NCI-H2196 (cell line): ENCODE results near the gene TARDBP.
"Not testable (repeated sequence)": the region's sequence is repeated elsewhere in the genome, so short reads cannot be mapped to it uniquely, and the experiment has no call there.

ENCODE experiments used
- DNase-seq: peaks from one replicate; lab custom pipeline; 2025; ENCODE audit not compliant: unreplicated experiment; lab: John Stamatoyannopoulos, UW

TARDBP gene

GRCh38 chr1:10992004-10992403, 20.4 kb upstream of the TARDBP start:
- DNase-seq = not testable (repeated sequence)

DNA sequence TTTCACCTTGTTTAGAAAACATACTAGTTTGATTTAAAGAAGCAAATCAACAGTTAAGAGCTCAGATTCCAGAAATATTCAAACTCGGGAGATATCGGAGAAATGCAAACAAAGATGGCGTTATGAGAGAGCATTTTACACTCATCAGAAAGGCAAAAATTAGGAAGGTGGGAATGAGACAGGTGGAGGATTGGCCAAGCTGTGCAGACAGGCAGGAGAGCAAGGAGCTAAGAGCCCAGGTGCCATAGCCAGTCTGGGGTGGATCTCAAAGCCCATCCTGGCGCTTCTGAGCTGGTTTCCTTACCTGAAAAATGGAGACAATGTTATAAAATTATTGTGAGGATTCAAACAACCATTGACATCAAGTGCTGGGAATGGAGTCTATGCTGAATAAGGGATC, 19.6 kb upstream of the TARDBP start:
- no peak for DNase-seq

DNA sequence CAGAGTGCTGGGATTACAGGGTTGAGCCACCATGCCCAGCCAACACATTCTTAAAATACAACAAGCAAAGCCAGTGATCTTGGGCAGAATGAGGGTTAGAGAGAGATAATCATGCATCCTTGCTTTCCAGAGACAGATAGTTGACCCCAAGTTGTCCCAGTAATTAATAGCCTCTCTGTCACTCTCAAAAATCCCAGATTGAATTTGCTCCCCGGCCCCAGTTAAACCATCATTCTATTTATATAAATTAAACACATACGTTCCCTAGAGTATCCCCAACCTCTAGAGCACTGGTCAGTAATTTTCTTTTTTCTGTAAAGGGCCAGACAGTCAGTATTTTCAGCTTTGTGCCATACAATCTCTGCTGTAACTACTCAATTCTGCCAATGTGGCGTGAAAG, 16.4 kb upstream of the TARDBP start:
- DNase-seq = no peak

- DNase-seq = no peak
Measured at GRCh38 chr1:11000526-11000925, 11.9 kb upstream of the TARDBP start.

DNA sequence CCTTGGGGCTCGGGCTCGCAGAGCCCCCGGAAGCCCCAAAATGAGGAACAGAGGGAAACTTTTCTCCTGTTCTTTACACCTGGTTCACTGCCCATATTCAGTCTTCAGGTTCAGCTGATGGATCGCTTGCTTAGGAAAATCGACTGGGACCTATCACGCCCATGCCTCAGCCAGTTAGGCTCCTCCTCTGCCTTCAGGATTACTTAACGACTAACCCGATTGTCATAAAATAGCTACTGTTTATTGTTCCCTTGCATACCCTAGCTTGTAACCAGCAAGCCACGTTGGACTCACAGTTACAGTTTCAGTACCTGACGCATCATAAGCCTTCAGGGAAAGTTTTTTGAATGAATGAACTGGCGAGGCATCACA, 692 bp downstream of the TARDBP start:
- DNase-seq = no peak

DNA sequence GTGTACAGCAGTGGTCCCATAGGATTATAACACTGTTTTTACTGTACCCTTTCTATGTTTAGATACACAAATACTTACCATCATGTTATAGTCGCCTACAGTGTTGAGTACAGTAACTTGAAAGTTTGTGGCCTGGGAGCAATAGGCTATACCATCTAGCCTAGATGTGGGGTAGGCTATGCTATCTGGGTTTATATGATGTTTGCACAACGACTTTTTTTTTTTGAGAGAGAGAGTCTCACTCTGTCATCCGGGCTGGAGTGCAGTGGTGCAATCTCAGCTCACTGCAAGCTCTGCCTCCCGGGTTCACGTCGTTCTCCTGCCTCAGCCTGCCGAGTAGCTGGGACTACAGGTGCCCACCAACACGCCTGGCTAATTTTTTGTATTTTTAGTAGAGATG, 6.9 kb downstream of the TARDBP start:
- not testable (repeated sequence) for DNase-seq

- DNase-seq = no peak
Measured at GRCh38 chr1:11019971-11020370, 7.5 kb downstream of the TARDBP start.

DNA sequence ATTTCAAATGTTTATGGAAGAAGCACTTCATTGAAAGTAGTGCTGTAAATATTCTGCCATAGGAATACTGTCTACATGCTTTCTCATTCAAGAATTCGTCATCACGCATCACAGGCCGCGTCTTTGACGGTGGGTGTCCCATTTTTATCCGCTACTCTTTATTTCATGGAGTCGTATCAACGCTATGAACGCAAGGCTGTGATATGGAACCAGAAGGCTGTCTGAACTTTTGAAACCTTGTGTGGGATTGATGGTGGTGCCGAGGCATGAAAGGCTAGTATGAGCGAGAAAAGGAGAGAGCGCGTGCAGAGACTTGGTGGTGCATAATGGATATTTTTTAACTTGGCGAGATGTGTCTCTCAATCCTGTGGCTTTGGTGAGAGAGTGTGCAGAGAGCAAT, 10.7 kb downstream of the TARDBP start:
- no peak for DNase-seq

- no peak for DNase-seq
Measured at GRCh38 chr1:11024154-11024873, 11.9 kb downstream of the TARDBP start.

DNA sequence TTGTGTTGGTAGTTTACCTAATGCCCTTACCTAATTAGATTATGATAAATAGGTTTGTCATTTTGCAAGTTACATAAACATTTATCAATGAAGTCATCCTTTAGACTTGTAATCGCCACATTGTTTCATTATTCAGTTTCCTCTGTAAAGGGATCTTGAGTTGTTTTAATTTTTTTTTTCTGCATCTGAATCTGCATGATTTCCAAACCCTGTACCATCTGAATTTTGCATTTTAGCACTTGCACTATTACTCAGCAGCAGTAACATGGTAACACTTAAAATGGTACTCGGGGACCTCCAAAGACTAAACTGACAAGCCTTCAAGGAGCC, 12.4 kb downstream of the TARDBP start:
- no peak for DNase-seq

DNA sequence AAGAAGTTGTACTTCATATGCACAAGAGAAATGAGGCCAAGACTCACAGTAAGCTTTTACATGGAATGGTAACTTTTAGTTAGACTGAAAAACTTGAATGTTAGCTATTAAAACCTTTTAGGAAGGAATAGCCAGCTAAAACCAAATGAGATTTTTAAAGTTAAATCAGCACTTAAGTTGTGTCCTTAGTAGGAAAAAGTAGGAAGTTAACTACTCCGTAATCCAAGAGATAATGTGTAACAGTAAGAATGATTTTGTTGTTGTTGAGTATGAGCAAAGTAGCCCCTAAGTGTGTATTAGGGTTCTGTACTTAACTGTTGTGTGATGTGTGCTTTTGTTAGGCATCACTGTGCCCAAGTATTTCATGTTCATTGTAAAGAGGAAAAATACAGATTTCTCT, 13.2 kb downstream of the TARDBP start:
- no peak for DNase-seq

GRCh38 chr1:11026052-11026451, 13.6 kb downstream of the TARDBP start:
- no peak for DNase-seq

- no peak for DNase-seq
Measured at GRCh38 chr1:11026903-11027302, 14.4 kb downstream of the TARDBP start.

- DNase-seq = no peak
Measured at GRCh38 chr1:11027316-11027715, 14.9 kb downstream of the TARDBP start.

- DNase-seq = no peak
Measured at GRCh38 chr1:11028018-11028417, 15.6 kb downstream of the TARDBP start.

- no peak for DNase-seq
Measured at GRCh38 chr1:11030865-11031264, 18.4 kb downstream of the TARDBP start.

DNA sequence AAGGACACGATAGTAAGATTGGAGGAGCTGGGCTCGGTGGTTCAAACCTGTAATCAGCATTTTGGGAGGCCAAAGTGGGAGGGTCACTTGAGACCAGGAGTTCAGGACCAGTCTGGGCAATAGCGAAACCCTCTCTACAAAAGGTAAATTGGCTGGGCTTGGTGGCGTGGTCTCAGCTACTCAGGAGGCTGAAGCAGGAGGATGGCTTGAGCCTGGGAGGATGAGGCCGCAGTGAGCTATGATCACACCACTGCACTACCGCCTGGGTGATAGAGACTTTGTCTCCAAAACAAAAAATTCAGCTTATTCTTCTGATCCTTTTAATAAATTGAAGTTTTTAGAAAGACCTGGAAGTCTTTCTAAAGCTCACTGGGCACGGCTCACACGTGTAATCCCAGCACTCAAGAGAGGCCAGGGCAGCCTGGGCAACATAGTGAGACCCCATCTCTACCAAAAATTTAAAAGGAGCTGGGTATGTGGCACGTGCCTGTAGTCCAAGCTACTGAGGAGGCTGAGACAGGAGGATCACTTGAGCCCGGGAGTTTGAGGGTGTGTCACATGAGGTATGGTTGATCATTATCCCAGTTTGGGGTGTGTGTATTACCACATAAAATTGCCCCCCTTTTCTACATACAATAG, 19.3 kb downstream of the TARDBP start:
- DNase-seq = no peak

DNA sequence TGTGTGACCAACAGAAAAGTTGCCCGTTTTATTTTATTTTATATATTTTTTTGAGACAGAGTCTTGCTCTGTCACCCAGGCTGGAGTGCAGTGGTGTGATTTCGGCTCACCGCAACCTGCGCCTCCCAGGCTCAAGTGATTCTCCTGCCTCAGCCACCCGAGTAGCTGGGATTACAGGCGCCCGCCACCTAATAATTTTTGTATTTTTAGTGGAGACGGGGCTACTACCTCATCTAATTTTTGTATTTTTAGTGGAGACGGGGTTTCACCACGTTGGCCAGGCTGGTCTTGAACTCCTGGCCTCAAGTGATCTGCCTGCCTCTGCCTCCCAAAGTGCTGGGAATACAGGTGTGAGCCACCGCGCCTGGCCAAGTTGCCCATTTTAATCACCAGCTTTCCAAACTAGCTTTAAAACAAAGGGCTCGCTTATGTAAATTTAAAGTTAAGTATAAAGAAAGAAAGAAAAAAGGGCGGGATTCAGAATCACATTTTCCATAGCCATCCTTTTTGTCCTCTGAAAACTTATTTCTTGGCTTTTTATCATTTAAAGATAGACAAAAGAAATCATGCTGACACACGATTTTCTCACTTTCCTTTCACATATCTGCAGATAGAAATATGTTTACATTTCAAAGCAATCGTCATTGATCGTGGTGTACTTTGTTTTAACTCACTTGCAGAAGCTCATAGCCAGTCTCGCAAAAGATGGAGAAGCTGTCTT, 24.7 kb downstream of the TARDBP start:
- not testable (repeated sequence) for DNase-seq

- peak; percentile 89 for DNase-seq
Measured at GRCh38 chr1:11037740-11038182, 25.3 kb downstream of the TARDBP start.

GRCh38 chr1:11039351-11040104, 27.1 kb downstream of the TARDBP start:
- DNase-seq = no peak

- DNase-seq = not testable (repeated sequence)
Measured at GRCh38 chr1:11040105-11040429, 27.6 kb downstream of the TARDBP start.

DNA sequence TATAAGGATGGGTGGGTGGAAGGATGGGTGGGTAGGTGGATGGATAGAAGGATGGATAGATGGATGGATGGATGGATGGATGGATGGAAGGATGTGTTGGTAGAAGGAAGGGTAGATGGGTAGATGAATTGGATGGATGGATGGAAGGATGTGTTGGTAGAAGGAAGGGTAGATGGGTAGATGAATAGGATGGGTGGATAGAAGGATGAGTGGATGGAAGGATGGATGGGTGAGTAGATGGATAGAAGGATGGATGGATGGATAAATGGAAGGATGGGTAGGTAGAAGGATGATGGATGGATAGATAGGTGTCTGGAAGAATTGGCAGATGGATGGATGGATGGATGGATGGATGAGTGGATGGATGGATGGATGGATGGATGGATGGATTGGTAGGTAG, 28.6 kb downstream of the TARDBP start:
- no peak for DNase-seq
